Islet precursor cell (in vitro differentiated cells): Measurements from ENCODE around the gene DLX1.
"Not testable (repeated sequence)": the region's sequence is repeated elsewhere in the genome, so short reads cannot be mapped to it uniquely, and the experiment has no call there.

Experiments
- DNase-seq: peaks from one replicate; pipeline ENCODE4 v3.0.0-alpha.2; 2018

The DLX1 gene

DNA sequence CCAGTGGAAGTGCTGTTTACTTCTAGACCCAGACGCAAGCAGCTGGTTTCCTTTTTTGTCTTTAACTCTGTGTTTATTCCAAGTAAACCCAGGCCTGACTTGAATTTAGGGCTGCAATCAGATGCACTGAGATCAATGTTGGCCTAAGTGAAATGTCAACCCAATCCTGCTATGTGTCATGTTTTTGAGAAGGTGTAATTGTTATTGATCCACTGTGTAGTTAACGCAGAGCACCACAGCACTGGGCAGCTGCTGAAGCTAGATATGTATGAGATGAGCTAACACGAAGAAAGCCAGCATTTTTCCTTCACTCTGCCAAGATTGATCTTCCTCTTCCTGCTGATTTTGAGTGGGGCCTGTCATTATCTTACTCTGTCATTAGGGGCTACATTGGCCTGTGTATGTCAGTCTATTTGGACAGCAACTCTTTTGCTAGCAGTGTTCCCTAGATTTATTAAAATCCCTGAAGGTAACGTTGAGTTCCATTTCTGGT, 18.9 kb upstream of the DLX1 start:
- no peak for DNase-seq

DNA sequence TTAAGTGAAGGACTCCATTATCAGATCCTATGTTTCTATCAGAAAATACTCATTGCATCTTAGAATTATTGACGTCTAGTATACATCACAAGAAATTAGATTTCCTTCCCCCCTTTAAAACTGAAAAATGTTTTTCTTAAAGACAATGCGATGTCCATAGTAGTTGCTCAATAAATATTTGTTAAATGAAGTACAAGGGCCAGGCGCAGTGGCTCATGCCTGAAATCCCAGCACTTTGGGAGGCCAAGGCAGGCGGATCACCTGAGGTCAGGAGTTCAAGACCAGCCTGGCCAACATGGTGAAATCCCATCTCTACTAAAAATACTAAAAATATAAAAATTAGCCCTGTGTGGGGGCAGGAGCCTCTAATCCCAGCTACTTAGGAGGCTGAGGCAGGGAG, 17.4 kb upstream of the DLX1 start:
- not testable (repeated sequence) for DNase-seq

DNA sequence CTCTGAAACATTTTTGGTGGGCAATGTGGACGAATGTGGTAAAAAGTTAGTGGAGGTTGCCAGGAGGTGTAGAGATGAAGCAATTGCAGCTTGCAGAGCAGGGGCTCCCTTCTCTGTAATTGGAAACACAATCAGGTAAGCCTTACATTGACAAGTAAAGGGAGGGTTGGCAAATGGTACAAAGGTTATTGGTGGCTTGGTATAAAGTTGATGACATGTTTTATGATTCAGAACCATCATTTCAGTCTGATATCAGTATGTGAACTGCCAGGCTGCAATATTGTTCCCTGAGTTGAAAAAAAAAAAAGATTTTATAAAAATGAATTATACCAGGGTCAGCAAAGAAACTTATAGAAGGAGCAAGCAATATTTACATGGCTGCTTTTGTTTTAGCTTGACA, 14.4 kb upstream of the DLX1 start:
- no peak for DNase-seq

DNA sequence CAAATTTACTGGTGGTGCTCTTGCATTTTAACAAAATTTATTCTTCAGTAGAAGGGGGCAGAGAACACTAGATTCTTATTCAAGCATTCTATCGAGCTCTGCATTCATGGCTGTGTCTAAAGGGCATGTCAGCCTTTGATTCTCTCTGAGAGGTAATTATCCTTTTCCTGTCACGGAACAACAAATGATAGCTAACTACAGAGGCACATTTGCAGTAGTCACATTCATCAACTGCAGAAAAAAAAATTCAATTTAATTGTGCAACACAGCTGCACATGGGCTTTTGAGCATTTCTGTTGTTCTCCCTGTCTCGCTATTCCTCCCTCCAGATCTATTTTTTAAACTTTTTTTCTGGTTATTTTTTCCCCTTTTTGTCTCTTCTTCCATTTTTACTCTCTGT, 13.0 kb upstream of the DLX1 start:
- DNase-seq, result no peak

DNA sequence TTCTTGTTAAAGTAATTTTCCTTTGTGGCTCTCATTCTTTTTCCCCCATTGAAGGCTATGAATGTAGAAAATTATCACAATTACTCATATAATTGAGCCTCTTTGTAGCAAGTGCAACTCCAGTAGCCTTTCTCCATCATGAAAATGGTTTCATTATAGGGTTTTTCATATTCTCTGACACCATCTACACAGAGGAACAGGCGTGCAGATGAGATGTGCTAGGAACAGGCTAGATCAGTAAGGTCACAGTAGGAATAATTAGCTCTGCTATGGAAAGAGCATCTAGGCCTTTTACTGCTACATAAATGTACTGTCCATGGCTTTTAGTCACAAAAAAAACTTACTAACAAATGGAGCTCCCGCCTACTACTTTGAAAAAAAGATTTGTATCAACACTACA, 12.6 kb upstream of the DLX1 start:
- DNase-seq, result no peak

DNA sequence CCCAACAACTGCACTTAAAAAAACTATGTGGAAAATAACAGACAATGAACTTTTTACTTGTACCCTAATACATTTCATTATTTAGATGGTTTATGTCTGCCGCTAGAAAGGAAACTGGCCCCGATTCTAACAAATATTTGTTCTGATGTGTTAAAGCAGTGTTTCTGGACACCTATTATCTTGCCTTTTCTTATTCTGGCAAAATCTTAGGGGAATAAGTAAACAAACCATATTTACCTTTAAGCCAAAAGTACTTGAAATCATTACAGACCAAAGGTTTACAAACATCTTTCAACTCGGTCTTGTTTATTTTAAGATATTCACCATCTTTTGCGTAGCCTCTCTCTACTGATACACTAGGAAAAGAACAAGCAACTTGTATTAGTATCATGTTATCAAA, 11.8 kb upstream of the DLX1 start:
- no peak for DNase-seq

DNA sequence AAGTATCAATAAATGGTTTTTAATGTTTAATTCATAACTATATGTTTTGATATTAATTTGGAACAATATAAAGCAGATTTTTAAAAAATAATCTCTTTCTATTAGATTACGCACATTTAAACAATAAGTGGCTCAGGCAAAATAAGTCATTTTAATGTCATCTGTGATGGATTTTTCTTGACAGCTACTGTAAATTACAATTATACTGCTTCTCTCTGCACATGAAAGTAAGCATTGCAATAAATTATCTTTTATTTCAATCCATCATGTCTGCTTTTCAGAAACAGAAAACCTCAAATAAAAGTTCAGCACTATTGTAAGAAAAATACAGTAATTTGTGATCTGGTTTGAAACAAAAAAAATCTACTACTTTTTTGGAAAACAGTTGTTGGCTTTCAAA, 11.1 kb upstream of the DLX1 start:
- DNase-seq, result no peak

DNA sequence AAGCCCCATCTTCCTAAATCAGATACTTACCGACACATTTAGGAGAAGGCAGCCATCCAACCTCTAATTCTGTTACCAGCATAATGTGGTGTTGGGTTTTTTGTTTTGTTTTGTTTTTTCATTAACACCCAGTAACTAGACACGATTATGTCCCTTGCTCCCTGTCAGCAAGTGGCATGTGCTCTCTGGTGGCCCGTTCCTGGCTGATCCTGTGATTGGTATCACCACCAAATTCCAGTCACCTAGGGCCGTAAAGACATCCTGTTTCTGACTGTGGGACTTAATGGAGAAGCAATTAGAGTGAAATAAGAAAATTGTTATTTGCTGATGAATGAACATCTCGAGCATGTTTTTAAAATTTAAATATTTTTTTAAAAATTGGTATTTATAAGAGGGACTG, 5.9 kb upstream of the DLX1 start:
- no peak for DNase-seq

DNA sequence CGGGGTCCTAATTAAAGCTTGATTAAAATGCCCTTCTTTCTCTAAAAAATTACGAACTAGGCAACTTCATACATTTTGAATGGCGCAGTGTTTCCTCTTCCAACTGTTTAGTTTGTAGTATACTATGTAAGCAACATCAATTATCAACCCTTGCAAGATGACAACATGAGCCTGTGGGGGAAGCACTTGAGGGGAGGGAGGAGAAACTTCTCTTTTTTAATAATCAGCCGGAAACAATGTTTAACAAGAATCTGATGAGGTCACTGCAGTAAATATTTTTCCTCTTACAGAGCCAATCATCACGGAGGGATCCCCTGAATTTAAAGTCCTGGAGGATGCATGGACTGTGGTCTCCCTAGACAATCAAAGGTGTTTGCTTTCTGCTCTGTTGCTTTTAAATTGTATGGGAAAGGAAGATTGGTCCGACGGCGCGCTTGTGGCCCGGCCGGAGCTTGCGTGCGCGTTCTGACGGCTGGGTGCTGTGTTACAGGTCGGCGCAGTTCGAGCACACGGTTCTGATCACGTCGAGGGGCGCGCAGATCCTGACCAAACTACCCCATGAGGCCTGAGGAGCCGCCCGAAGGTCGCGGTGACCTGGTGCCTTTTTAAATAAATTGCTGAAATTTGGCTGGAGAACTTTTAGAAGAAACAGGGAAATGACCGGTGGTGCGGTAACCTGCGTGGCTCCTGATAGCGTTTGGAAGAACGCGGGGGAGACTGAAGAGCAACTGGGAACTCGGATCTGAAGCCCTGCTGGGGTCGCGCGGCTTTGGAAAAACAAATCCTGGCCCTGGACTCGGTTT, 5.3 kb upstream of the DLX1 start:
- DNase-seq, result no peak

DNA sequence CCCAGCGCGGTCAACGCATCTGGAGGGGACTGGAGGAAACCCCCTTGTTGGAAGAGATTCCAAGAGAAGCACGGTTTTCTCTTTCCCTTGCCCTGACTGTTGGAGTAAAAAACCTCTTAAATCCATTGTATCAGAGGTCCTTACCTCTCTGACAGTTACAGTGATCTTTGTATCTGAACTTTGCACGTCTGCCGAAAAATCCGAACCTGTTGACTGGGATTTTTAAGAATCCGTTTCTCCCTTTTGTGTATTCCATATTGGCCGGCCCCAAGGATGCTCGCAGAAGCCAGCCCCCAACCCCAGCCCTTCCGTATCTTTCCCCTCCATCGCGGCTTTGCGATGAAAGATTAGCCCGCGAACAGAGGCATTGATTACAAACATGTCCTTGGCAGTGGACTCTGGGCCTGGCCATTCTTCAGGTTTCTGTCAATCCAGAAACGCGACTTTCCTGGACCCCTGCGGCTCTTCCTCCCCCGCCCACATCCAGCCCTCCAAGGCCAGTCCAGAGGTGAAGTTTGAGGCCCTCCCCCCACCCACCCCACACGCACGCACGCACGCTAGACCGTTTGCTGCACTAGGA, 4.6 kb upstream of the DLX1 start:
- DNase-seq, result no peak

DNA sequence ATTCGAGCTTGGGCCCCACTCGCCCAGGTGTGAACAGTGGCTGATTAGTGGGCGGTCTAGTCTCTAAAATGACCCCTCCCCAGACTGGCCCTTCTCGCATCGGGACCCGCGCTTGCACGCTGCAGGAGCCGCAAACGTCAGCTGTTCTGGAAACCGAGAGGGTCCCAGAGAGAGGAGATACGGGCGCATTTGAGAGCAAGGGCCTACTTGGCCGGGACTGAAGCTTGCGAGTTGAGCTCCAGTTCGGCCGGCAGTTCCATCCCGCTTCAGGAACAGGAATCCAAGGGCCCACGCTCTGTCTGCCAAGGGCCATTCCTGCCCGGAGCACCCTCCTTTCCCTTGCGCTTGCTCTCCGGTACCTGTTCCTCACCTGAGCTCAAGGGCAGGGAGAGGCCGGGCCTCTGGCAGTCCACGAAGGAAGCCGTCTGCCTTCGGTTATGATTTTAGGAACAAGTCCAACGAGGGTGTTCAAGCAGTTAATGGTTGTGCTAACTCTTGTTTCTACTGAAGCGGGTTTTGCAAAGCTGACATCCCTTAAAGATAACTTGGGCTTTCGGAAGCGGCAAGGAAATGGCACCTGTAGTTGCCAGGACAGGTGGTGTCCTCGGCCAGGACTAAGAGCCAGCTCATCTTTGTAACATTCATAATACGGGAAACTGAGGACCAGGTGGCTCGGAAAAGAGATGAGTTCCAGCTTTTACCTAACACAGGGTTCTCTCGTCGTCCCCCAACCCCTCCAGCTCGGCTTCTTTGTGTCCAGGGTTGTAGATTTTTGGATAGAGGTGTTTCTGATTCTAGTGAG, 3.9 kb upstream of the DLX1 start:
- DNase-seq, result peak; percentile 68

DNA sequence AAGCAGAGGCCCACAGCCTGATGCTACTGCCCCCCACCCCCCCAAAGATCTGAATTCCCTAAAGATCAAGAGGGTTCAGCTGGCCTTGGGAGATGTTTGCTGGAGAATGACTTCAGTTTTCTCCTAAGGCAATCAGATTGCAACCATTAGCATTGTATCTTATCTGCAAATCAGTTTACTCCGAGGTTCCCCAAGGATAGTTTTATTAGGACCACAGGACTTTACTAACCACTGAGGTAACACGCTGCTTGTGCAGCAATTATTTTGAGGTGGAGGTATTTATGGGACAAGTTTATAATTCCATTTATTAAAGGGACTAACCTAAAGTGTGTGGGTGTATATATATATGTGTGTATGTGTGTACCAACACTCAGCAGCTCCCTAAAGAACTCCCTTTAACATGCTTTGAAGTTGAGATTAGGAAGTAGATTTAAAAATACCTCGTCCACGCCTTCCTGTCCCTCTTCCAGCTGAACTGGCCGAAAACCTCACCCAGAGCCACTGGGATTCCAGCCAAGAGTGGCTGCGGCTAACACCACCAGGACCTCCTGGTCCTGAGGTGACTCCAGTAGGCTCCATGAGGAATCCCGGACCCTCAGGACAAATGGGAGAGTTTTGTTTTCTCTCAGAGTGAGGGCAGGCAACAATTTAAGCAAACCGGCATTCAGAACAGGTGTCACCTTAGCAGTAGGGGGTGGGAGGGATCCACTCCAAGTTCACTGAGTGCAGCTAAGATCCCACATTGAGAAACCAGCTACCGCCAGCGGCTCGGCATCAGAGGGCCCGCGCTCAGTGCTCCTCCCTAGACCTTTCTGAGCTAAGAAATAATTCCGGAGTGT, 3.0 kb upstream of the DLX1 start:
- no peak for DNase-seq

DNA sequence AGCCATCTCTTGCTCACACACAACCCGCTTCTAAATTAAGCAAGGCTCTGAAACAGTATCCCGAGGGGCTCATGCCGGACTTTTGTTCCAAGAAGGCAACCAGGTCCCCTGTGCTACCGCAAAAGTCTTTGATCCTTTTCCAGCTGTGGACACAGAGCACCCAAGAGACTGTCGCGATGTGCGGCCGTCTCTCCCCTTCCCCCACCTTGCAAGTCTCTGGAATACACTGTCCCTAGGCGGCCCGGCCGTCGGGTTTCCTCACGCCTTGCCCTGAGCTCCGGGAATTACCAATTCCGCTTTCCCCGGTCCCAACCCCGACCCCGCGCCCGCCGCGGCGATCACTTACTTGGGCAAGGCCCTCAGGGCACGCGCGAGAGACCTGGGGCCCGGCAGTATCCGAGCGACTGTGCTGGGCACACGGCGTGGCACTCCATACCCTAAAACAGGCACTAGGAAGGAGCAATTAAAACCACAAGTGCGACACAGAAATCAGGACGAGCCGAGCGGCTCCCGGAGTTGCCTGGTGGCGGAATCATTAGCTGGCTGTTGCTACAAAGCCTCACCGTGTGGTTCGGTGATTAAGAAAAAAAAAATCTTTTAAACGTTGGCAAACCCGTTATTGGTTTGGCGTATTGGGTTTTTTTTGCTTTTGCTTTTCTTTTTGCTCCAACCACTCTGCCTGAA, 2.2 kb upstream of the DLX1 start:
- DNase-seq, result no peak

DNA sequence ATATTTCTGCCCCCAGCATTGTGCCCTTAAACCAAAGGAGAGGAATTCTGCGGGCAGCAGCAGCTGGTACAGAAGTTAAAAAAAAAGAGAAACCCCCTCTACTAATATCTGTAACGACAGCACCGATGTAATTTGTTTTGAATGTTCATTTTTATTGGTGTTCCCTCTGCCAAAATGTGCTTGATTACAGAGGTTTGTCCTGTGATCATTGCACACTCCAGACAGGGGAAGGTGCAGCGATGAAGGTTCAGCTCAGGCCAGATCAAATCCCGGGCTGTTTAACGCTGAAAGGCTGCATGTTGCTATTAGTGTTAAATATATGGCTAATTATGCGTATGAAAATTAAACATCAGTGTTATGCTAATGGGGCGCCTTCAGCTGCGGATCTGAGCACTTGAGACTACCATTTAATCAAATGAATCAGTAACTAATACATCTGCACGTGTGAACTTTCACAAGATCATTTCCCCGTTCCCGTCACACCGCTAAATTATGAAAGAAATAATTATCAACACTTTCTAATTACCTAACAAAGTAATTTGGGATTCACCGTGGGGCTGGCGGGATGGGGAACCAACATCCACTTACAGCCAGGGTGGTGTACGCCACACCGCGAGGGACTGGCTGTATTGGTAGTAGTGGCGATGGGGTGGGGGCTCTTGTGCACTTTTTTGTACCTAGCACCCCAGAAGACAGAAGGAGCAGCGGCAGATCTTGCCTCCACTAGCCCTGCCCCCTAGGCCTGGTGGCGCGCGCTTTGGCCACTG, 1.5 kb upstream of the DLX1 start:
- DNase-seq, result no peak

DNA sequence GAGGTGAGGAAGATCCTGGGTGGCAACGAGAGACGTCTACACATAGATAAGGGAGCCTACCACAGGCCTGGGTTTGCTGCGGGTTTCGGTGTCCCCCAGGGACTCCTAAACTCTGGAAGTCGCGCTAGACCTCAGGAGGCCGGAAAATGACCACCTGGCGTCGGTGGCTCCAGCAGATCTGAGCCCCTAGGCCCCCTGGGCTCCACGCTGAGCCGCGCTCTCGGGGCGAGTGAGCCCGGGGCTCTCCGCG, 987 bp upstream of the DLX1 start:
- peak; percentile 73 for DNase-seq

DNA sequence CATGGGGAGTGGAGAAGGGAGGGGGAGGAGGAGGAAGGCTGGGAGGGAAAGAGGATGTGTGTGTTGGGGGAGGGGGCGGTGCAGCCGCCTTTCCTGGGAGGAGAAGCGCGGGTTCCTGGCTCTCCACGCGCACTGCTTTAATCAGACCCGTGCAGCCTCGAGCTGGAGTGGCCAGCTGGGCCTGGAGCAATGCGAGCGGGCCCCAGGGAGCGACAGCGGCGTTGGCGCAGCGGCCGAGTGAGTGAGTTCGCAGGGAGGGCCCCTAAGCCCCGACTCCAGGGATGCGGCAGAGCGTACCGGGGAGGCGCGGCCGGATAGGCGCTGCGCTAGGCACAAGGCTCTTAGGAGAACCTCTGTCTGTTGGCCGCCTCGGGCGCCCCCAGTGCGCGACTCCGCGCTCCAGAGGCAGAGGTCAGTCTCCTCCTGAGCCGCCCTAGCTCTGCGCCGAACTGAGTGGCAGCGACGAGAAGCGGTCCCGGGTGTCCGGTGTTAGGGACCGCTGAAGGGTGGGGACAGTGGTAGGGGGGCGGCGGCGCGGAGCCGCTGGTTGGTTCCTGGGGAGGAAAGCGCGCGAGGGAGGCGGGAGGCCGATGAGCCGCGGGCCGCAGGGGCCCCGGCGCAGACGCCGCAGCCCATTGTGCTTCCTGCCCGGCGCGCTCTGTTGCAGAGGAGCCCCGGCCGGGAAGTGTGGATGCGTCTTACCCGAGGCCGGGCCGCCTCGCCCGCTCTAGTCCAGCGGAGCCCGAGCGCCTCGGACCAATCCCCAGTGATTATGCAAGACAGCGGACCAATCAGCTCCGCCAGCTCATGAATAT, 455 bp upstream of the DLX1 start:
- peak; percentile 98 for DNase-seq

DNA sequence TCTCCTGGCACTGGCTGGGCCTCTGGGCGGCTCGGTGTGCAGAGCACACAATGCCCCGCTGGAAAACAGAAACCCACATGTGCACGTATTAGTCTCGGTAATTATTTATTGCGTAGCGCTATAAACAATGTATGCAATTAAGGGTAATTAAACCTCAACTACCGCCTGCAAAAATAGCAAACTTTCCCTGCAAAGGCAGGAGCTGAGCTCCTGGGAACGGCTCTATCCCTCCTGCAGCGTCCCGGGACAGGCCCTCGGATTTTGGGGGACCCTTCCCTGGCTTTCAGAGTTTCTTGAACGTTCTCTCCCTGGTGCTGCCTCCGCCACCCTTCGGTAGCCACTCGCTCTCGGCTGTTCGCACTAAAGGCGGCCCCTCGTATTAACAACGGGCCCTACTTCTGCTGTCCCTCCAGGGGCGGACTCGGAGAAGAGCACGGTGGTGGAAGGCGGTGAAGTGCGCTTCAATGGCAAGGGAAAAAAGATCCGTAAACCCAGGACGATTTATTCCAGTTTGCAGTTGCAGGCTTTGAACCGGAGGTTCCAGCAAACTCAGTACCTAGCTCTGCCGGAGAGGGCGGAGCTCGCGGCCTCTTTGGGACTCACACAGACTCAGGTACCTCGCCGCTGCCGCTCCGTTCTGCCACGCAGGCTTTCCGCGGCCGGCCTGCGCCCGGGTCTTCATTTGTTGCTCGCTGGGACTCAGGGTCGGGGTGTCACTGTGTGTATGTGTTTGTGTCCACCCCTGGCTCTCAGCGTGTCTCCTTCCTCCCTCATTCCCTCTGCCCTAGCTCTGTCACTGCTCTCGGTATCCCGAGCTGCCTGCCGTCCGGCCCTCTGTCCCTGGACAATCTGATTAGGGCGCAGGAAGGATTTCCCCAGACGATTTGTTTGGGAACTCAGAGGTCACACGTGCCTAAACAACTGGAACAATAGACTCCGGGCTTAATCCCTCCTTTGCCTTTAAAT, 1.2 kb downstream of the DLX1 start:
- DNase-seq, result peak; percentile 90

DNA sequence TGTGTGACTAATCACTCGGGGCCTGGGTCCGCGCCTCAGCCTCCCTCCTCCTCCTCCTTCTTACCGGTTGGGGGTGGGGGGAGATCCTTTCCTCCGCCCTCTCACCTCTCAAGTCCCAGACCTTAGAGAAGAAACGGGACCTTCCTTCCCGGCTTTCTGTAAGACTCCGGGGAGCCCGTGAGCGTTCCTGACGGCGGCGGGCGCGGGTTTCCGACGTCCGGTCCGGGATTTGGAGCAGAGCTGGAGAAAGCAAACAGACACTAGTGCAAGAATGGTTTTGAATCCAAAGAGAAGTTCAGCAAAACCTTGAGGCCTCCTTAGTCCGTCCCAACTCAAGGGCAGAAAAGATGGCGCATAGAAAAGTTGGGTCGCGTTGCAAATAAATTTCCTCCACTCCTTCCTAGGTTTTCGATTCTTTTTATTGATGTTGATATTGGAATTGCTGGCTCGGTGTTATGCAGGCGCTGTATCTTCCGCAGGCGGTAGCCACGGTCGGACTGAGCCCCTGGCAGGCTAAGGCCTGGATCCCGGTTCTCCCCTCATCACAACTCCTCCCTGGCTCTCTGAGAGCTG, 2.0 kb downstream of the DLX1 start:
- DNase-seq, result peak; percentile 75

DNA sequence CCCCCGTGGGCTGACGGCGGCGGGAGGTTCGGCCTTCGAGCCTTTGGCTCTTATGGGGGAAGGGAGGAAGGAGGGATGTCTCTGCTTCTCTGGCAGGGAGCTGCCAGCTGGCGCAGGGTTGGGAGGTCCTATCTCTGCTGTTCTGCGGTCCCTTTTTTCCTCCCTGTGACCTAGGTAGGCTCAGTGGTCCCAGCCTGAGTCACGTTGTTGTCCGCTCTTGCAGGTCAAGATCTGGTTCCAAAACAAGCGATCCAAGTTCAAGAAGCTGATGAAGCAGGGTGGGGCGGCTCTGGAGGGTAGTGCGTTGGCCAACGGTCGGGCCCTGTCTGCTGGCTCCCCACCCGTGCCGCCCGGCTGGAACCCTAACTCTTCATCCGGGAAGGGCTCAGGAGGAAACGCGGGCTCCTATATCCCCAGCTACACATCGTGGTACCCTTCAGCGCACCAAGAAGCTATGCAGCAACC, 2.5 kb downstream of the DLX1 start:
- DNase-seq, result no peak
